Stomach (tissue), 9 donors: ENCODE data around the gene SLC7A11. TPM values are rescaled to one million over a fixed set of nuclear protein-coding genes. Genes with fewer than 3 reads are reported as not detected.

Experiments used
- DNase-seq, 2 donors: peaks; one replicate each; pipeline versions ENCODE4 v3.0.0 to v3.0.0-alpha.2; 2013 to 2019
- H3K27ac ChIP-seq, 5 donors: fragments of 200-600 bp in 4 of 5; sonication (generic) in 4 of 5; one replicate each; pipeline ENCODE4 v1.5.1; 2013 to 2019; ENCODE audit warnings: mild to moderate bottlenecking in 1 of 5, moderate library complexity in 1 of 5
- H3K27me3 ChIP-seq, 3 donors: fragments of 200-600 bp; sonication (generic); one replicate each; pipeline ENCODE4 v1.5.1; 2017 to 2019; ENCODE audit warnings: mixed run types in 1 of 3
- H3K36me3 ChIP-seq, 4 donors: fragments of 200-600 bp; sonication (generic); 1 replicate in 3 of 4; 2 replicates in 1 of 4; pipeline ENCODE4 v1.5.1; 2016 to 2019
- H3K4me1 ChIP-seq, 4 donors: fragments of 200-600 bp; sonication (generic); one replicate each; pipeline ENCODE4 v1.5.1; 2016 to 2019
- H3K4me3 ChIP-seq, 4 donors: fragments of 200-600 bp; sonication (generic) in 3 of 4; one replicate each; pipeline ENCODE4 v1.5.1; 2016 to 2019; ENCODE audit warnings: mild to moderate bottlenecking in 1 of 4
- H3K9me3 ChIP-seq, 4 donors: fragments of 200-600 bp; sonication (generic); one replicate each; pipeline ENCODE4 v1.5.1; 2016 to 2019
- CTCF ChIP-seq, 7 experiments: fragments of 450-650 bp in 4 of 7; fragments of 200-600 bp in 3 of 7; sonication (generic) in 3 of 7; IDR thresholded peaks; one replicate each; pipeline ENCODE4 v1.5.1; 2016 to 2019; ENCODE audit warnings: antibody characterized with exemption in 7 of 7, control low read depth in 2 of 7, mild to moderate bottlenecking in 1 of 7
- EP300 ChIP-seq: sonication (generic); formaldehyde crosslinking; IDR thresholded peaks from one replicate; pipeline ENCODE4 v1.6.1; 2017; ENCODE audit warnings: antibody characterized with exemption
- POLR2A ChIP-seq, 4 donors: fragments of 450-650 bp; IDR thresholded peaks; one replicate each; pipeline ENCODE4 v1.6.1; 2016; ENCODE audit warnings: antibody characterized with exemption in 4 of 4, control low read depth in 2 of 4, mild to moderate bottlenecking in 1 of 4, moderate library complexity in 1 of 4
- POLR2AphosphoS5 ChIP-seq, 3 donors: sonication (generic); formaldehyde crosslinking; IDR thresholded peaks; one replicate each; pipeline ENCODE4 v1.6.1; 2016; ENCODE audit warnings: antibody characterized with exemption in 3 of 3
- WGBS, 5 donors: extraction: QIAGEN DNeasy Blood & Tissue Kit in 3 of 5; methylation state at CpG; one replicate each; pipeline versions ENCODE4 v1.1.5 to v1.1.7; 2013 to 2018; 5-methylcytosine and 5-hydroxymethylcytosine counted together
- intact Hi-C: fragments of 100-400 bp; cut with DNase I; formaldehyde crosslinking; loops from one replicate; pipeline ENCODE4 v1.15.1; 2023; ENCODE audit warnings: low total_unique reads
- polyA plus RNA-seq, 3 donors: library from polyadenylated mRNA; stranded (reverse); fragments of 200-250 nt; gene quantifications; one replicate each; pipeline ENCODE4 v1.2.3, GENCODE V29; 2013
- total RNA-seq, 5 donors: library from RNA; depleted of rRNA; stranded (reverse); fragments of >200 nt; gene quantifications; one replicate each; pipeline versions ENCODE4 v1.1.0 to v1.2.3, GENCODE V29; 2014 to 2016
- donor health status: healthy with polysubstance abuse.
- donor health status: Bipolar disorder and iron deficiency.
- donor health status: healthy.

SLC7A11 gene
- total and polyA plus RNA-seq, 8 donors, result 0.50 to 15.8 (median 2.3) TPM; not detected in 1

GRCh38 chr4:138267835-138268234, 25.7 kb upstream of the SLC7A11 start:
- Histone ChIP-seq H3K27me3 (no peaks in the 10 kb centered on the region), H3K36me3 (no peaks in the 10 kb centered on the region), H3K4me3 (no peak overlapping the region), H3K27ac (no peak overlapping the region), H3K9me3 (no peaks in the 10 kb centered on the region), H3K4me1 (no peaks in the 10 kb centered on the region)
- TF ChIP-seq POLR2A (IDR thresholded peaks at IDR 0.05), result no peak
- TF ChIP-seq POLR2AphosphoS5 (IDR thresholded peaks at IDR 0.05), result no peak
- intact Hi-C loops, result no loop called here
- DNase-seq, result no peak

- WGBS, 5 donors, result 35 to 69% (median 45%) methylated on average over 5 of the region's 5 CpGs
- no peaks in the 10 kb centered on the region for H3K36me3 ChIP-seq
- no peaks in the 10 kb centered on the region for H3K27me3 ChIP-seq
- intact Hi-C loops, result no loop called here
- no peaks in the 10 kb centered on the region for H3K4me1 ChIP-seq
- TF ChIP-seq EP300 (no peak), POLR2AphosphoS5 (IDR thresholded peaks at IDR 0.05) (no peak), CTCF (IDR thresholded peaks at IDR 0.05) (no peak), POLR2A (IDR thresholded peaks at IDR 0.05) (no peak)
- H3K27ac ChIP-seq, result no peak overlapping the region
- DNase-seq, result no peak
- no peaks in the 10 kb centered on the region for H3K9me3 ChIP-seq
- H3K4me3 ChIP-seq, result no peak overlapping the region
Measured at GRCh38 chr4:138266948-138267347, 24.8 kb upstream of the SLC7A11 start.

GRCh38 chr4:138263247-138263816, 21.2 kb upstream of the SLC7A11 start:
- no peaks in the 10 kb centered on the region for H3K27me3 ChIP-seq
- intact Hi-C loops, result no loop called here
- no peak for TF ChIP-seq POLR2AphosphoS5 (IDR thresholded peaks at IDR 0.05)
- TF ChIP-seq CTCF (IDR thresholded peaks at IDR 0.05), result no peak
- no peak for TF ChIP-seq EP300
- H3K4me3 ChIP-seq, result no peak overlapping the region
- no peak overlapping the region for H3K27ac ChIP-seq
- no peaks in the 10 kb centered on the region for H3K4me1 ChIP-seq
- no peaks in the 10 kb centered on the region for H3K9me3 ChIP-seq
- WGBS, 5 donors, result 40 to 47% (median 43%) methylated on average over 3 of the region's 3 CpGs
- DNase-seq, result peak in 1 of 2 donors; percentile 8
- H3K36me3 ChIP-seq, result no peaks in the 10 kb centered on the region

GRCh38 chr4:138262469-138262868, 20.3 kb upstream of the SLC7A11 start:
- 36 to 58% (median 49%) methylated on average over 3 of the region's 3 CpGs for WGBS, 5 donors
- H3K4me1 ChIP-seq, result no peaks in the 10 kb centered on the region
- no peak for TF ChIP-seq POLR2AphosphoS5 (IDR thresholded peaks at IDR 0.05)
- TF ChIP-seq POLR2A (IDR thresholded peaks at IDR 0.05), result no peak
- TF ChIP-seq EP300, result no peak
- TF ChIP-seq CTCF (IDR thresholded peaks at IDR 0.05), result no peak
- H3K4me3 ChIP-seq, result no peak overlapping the region
- H3K27me3 ChIP-seq, result no peaks in the 10 kb centered on the region
- no peaks in the 10 kb centered on the region for H3K36me3 ChIP-seq
- H3K9me3 ChIP-seq, result no peaks in the 10 kb centered on the region
- DNase-seq, result peak in 1 of 2 donors; percentile 17
- intact Hi-C loops, result no loop called here
- no peak overlapping the region for H3K27ac ChIP-seq

GRCh38 chr4:138262030-138262429, 19.9 kb upstream of the SLC7A11 start:
- no peak for DNase-seq
- Histone ChIP-seq H3K9me3 (no peaks in the 10 kb centered on the region), H3K27me3 (no peaks in the 10 kb centered on the region), H3K27ac (no peak overlapping the region), H3K4me3 (no peak overlapping the region), H3K36me3 (no peaks in the 10 kb centered on the region), H3K4me1 (no peaks in the 10 kb centered on the region)
- TF ChIP-seq POLR2A (IDR thresholded peaks at IDR 0.05), result no peak
- no peak for TF ChIP-seq POLR2AphosphoS5 (IDR thresholded peaks at IDR 0.05)
- no peak for TF ChIP-seq EP300
- no peak for TF ChIP-seq CTCF (IDR thresholded peaks at IDR 0.05)
- WGBS, 5 donors, result 69 to 79% (median 73%) methylated on average over 4 of the region's 4 CpGs
- intact Hi-C loops, result no loop called here
